CD4-positive, alpha-beta T cell treated with Interleukin-17A for 4 hours (primary cell): ENCODE data around the gene RPL29.

Experiments used
- DNase-seq: peaks from one replicate; pipeline ENCODE4 v3.0.0-alpha.2; 2020; ENCODE audit warnings: mixed read lengths

Gene RPL29

GRCh38 chr3:51944451-51945021, 51.2 kb downstream of the RPL29 start:
- DNase-seq: no peak
